DND-41 (cell line): ENCODE data around the gene MYH14.

Experiments
- EZH2 ChIP-seq: IDR thresholded peaks from 3 replicates; pipeline ENCODE4 v1.6.1; 2012; ENCODE audit warnings: borderline replicate concordance, low read depth, mild to moderate bottlenecking, moderate library complexity, low read length, inconsistent platforms; ENCODE audit not compliant: severe bottlenecking
- TF ChIP-seq, protein P1 (sequence below): IDR thresholded peaks from 2 replicates; pipeline ENCODE4 v1.5.1; 2012; ENCODE audit warnings: borderline replicate concordance, low read length, moderate library complexity, mild to moderate bottlenecking; ENCODE audit not compliant: poor library complexity, severe bottlenecking; ENCODE audit errors: extremely low read depth

DNA sequence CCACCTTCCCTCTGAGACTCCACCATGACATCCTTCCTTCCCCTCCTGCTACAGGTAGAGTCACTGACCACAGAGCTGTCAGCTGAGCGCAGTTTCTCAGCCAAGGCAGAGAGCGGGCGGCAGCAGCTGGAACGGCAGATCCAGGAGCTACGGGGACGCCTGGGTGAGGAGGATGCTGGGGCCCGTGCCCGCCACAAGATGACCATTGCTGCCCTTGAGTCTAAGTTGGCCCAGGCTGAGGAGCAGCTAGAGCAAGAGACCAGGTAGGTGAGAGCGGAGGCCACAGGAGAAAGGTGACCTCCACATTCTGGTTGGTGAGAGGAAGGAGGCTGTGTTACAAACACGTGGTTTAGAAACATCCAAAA lies 98.2 kb downstream of the MYH14 start:
- TF ChIP-seq, protein P1, sequence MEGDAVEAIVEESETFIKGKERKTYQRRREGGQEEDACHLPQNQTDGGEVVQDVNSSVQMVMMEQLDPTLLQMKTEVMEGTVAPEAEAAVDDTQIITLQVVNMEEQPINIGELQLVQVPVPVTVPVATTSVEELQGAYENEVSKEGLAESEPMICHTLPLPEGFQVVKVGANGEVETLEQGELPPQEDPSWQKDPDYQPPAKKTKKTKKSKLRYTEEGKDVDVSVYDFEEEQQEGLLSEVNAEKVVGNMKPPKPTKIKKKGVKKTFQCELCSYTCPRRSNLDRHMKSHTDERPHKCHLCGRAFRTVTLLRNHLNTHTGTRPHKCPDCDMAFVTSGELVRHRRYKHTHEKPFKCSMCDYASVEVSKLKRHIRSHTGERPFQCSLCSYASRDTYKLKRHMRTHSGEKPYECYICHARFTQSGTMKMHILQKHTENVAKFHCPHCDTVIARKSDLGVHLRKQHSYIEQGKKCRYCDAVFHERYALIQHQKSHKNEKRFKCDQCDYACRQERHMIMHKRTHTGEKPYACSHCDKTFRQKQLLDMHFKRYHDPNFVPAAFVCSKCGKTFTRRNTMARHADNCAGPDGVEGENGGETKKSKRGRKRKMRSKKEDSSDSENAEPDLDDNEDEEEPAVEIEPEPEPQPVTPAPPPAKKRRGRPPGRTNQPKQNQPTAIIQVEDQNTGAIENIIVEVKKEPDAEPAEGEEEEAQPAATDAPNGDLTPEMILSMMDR, result no peak
- no peak for TF ChIP-seq EZH2
